AG09319 (cell line): ENCODE data around the gene RNGTT.

Source experiments
- DNase-seq: peaks from one replicate; pipeline ENCODE4 v3.0.0-alpha.2; 2010; ENCODE audit warnings: low read depth; ENCODE audit errors: extremely low read depth
- TF ChIP-seq, protein P1 (sequence below): IDR thresholded peaks from 2 replicates; pipeline ENCODE4 v1.5.1; 2011; ENCODE audit warnings: low read depth, mild to moderate bottlenecking, inconsistent platforms, low read length, moderate library complexity

RNGTT gene

DNA sequence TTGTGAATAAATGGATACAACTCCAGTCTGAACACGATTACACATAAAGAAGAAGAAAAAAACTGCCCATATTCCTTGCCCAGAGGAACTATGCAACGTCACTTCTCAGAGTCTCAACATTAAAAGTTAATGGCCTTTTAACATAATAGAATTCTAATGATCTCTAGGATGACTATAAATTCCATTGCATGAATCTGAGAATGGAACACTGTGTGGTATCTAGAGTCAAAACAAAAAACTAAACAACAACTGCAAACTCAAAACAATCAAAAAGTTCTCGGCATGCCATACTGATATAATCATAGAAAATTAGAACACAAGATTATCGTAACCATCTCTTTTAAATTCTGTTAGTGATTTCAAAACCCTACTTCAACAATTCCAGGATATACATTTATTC, 283.6 kb downstream of the RNGTT start:
- TF ChIP-seq, protein P1, sequence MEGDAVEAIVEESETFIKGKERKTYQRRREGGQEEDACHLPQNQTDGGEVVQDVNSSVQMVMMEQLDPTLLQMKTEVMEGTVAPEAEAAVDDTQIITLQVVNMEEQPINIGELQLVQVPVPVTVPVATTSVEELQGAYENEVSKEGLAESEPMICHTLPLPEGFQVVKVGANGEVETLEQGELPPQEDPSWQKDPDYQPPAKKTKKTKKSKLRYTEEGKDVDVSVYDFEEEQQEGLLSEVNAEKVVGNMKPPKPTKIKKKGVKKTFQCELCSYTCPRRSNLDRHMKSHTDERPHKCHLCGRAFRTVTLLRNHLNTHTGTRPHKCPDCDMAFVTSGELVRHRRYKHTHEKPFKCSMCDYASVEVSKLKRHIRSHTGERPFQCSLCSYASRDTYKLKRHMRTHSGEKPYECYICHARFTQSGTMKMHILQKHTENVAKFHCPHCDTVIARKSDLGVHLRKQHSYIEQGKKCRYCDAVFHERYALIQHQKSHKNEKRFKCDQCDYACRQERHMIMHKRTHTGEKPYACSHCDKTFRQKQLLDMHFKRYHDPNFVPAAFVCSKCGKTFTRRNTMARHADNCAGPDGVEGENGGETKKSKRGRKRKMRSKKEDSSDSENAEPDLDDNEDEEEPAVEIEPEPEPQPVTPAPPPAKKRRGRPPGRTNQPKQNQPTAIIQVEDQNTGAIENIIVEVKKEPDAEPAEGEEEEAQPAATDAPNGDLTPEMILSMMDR, result no peak
- no peak for DNase-seq

DNA sequence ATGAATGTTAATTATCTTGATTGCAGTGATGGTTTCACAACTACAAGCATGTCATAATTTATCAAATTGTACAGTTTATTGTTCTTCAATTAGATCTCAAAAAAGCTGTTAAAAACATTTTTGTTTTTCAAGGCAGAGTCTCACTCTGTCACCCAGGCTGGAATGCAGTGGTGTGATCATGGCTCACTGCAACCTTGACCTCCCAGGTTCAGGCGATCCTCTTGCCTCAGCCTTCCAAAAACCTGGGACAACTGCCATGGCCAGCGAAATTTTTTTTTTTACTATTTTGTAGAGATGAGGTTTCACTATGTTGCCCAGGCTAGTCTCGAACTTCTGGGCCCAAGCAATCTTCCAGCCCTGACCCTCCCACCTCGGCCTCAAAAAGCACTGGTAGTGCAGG, 286.1 kb downstream of the RNGTT start:
- DNase-seq, result no peak
- TF ChIP-seq, protein P1, result no peak

DNA sequence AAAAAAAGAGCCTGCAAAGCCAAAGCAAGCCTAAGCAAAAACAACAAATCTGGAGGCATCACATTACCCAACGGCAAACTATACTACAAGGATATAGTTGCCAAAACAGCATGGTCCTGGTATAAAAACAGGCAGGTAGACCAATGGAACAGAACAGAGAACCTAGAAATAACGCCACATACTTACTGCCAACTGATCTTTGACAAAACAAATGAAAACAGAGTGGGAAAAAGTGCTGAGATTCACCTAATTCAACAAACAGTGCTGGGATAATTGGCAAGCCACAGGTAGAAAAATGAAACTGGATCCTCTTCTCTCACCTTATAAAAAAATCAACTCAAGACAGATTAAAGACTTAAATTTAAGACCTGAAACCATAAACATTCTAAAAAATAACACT, 291.8 kb downstream of the RNGTT start:
- DNase-seq, result no peak
- TF ChIP-seq, protein P1, result no peak

DNA sequence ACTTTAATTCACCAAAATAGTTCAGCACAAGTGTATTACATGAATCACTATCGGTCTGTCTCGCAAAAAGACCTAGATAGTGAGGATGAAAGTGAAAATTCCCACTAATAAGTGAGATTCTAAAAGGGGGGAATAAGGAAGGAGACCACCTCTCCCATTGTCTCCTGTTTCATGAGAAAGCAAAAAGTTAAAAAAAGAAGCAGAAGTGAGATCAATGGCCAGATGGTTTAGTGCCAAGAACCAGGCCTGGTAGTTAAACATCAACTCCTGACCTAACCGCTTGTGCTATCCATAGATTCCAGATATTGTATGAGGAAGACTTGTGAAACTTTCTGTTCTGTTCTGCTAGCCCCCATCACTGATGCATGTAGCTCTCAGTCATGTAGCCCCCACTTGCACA, 293.0 kb downstream of the RNGTT start:
- TF ChIP-seq, protein P1, result no peak
- no peak for DNase-seq

DNA sequence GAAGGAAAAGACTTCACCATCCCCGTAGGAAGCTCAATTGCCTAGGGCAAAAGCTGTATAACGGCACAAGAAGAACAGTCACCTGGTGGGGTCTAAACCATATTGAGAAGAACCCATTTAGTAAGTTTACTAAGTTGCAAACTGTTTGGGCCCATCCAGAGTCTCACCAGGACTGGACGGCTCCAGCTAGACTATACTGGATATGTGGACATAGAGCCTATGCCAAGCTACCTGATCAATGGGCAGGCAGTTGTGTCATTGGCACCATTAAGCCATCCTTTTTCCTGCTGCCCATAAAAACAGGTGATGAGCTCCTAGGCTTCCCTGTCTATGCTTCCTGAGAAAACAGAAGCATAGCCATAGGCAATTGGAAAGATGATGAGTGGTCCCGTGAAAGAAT, 293.9 kb downstream of the RNGTT start:
- TF ChIP-seq, protein P1, result no peak
- DNase-seq, result no peak

DNA sequence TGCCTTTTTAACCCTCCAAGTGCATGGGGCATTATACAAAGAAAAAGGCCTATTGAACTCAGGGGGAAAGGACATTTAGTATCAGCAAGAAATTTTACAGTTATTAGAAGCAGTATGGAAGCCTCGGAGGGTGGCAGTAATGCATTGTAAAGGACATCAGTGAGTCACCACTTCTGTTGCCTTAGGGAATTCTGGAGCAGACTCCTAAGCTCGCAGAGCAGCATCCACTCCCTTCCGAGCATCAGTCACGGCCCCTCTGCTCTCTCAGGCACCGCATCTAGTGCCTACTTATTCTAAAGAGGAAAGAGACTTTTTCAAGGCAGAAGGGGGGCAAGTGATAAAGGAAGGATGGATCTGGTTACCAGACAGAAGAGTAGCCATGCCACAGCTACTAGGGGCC, 296.5 kb downstream of the RNGTT start:
- TF ChIP-seq, protein P1, result no peak
- DNase-seq, result no peak

DNA sequence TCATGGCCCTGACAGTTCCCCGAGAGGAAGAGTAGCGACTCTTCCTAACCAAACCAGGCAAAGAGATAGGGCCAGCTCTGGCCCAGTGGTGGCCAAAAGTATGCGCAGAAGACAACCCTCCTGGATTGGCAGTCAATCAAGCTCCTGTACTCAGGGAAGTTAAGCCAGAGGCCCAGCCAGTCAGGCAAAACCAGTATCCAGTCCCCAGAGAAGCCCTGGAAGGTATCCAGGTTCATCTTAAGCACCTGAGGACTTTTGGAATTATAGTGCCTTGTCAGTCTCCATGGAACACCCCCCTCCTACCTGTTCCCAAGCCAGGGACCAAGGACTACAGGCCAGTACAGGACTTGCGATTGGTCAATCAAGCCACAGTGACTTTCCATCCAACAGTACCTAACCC, 298.3 kb downstream of the RNGTT start:
- TF ChIP-seq, protein P1, result no peak
- DNase-seq, result no peak
